NCI-H187 (cell line): ENCODE results near the gene LONP2.
"Not testable (repeated sequence)": the region's sequence is repeated elsewhere in the genome, so short reads cannot be mapped to it uniquely, and the experiment has no call there.

Source experiments
- DNase-seq, 2 experiments: peaks; one replicate each; lab custom pipeline; 2025; lab: John Stamatoyannopoulos, UW

Gene LONP2

DNA sequence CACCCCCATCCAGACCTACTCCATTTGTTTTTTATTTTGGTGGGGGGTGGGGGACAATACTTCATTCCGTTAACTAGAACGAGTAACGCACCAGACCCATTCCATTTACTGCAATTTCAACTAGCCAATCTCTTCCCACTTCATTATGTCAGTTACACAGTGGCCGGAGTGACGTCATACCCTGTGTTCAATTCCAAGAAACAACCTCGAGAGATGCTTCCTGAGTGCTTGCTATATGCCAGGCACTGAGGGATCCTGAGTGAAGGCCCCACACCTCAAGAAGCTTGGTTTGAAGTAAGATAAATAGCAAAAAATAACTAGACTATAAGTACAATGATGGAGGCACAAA, 150.2 kb downstream of the LONP2 start:
- DNase-seq, result no peak

DNA sequence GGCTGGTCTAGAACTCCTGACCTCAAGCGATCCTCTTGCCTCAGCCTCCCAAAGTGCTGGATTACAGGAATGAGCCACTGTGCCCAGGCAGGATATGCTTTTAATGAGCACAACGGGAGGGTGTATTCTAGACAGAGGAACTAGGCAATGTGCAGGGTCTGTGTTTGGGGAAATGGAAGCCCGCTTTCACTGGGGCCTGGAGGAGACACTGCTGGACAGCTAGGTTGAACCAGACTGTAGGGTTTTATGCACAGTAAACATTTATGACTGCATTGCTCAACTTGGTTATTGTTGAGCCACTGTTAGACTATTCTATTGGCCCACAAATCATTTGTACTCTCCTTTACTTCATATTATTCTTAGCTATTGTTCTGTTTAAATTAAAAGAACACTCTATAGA, 151.3 kb downstream of the LONP2 start:
- DNase-seq, result no peak

DNA sequence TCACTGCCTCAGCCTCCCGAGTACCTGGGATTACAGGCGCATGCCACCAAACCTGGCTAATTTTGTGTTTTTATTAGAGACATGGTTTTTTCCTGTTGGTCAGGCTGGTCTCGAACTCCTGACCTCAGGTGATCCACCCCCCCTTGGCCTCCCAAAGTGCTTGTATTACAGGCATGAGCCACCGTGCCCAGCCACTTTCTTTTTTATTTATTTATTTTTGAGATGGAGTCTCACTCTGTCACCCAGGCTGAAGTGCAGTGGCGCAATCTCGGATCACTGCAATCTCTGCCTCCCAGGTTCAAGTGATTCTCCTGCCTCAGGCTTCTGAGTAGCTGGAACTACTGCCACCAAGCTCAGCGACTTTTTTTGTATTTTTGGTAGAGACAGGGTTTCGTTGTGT, 158.4 kb downstream of the LONP2 start:
- not testable (repeated sequence) for DNase-seq

DNA sequence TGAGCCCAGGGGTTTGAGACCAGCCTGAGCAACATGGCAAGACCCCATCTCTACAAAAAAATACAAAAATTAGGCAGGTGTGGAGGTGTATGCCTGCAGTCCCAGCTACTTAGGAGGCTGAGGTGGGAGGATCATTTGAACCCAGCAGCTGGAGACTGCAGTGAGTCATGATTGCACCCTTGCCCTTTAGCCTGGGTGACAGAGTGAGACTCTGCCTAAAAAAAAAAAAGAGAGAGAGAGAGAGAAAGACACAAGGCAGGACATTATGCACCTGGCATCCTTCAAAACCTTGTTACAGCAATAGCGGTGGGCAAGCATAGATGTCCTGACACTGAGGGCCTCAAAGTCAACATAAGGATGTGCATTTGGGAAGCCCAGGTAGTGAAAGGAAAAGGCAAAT, 161.1 kb downstream of the LONP2 start:
- DNase-seq, result no peak

DNA sequence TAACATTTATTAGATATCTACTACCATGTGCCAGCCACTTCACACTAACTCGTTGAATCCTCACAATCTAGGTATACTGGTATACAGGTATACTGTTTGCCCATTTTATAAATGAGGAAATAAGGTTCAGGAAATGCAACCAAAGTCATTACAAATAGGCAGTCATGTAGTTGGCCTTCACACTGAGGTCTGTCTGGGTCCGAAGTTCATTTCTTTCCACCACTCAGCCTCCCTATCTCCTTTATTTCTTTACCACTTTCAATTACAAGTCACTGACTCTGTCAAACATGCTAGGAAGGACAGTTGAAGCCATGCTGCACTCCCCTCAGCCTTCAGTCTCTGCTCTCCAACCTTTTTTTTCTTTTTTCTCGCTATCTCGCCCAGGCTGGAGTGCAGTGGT, 161.8 kb downstream of the LONP2 start:
- DNase-seq, result no peak
